Measurements from ENCODE around the gene COX6A1.

- TF ChIP-seq CTCF (IDR thresholded peaks at IDR 0.05), result no peak
- no peak for TF ChIP-seq POLR2A (IDR thresholded peaks at IDR 0.05)
Observed at GRCh38 chr12:120467439-120467838, 29.5 kb downstream of the COX6A1 start.

Data from uterus (tissue), 2 donors.